SJCRH30 (cell line): ENCODE measurements around the gene ACBD4. TPM values are rescaled to one million over a fixed set of nuclear protein-coding genes. Genes with fewer than 3 reads are reported as not detected.
A peak's percentile ranks its signal among the peaks of the same experiment; 100 is the strongest.

Experiments used
- DNase-seq, 2 experiments: peaks; one replicate each; pipeline ENCODE4 v3.0.0-alpha.2; 2015 to 2020
- H3K27ac ChIP-seq: fragments of 250-450 bp; sonication (Bioruptor Pico); 2 replicates; pipeline ENCODE4 v1.5.1; 2020; ENCODE audit warnings: mild to moderate bottlenecking, moderate library complexity
- H3K27me3 ChIP-seq: fragments of 250-450 bp; sonication (Bioruptor Pico); 2 replicates; pipeline ENCODE4 v1.5.1; 2020; ENCODE audit warnings: mild to moderate bottlenecking, moderate library complexity
- H3K36me3 ChIP-seq: fragments of 250-450 bp; sonication (Bioruptor Pico); 2 replicates; pipeline ENCODE4 v1.5.1; 2020; ENCODE audit warnings: mild to moderate bottlenecking, moderate library complexity
- H3K4me1 ChIP-seq: fragments of 250-450 bp; sonication (Bioruptor Pico); 2 replicates; pipeline ENCODE4 v1.5.1; 2020; ENCODE audit warnings: mild to moderate bottlenecking, moderate library complexity
- H3K4me3 ChIP-seq: fragments of 250-450 bp; sonication (Bioruptor Pico); 2 replicates; pipeline ENCODE4 v1.5.1; 2020; ENCODE audit warnings: mild to moderate bottlenecking, moderate library complexity
- H3K9me3 ChIP-seq: fragments of 250-450 bp; sonication (Bioruptor Pico); replicated peaks from 2 replicates; pipeline ENCODE4 v1.5.1; 2020; ENCODE audit warnings: mild to moderate bottlenecking, moderate library complexity
- total RNA-seq: library from RNA; depleted of rRNA; stranded (reverse); fragments of >200 nt; shearing (Covaris generic); gene quantifications from 2 replicates; pipeline ENCODE4 v1.2.3, GENCODE V29; 2014

Gene ACBD4
- total RNA-seq, 1 experiment from 2014 or later: 0.61 TPM

- Histone ChIP-seq H3K27me3 (no peaks in the 10 kb centered on the region), H3K9me3 (no peaks in the 10 kb centered on the region), H3K4me1 (no peaks in the 10 kb centered on the region; the same call in 1 of the 2 replicates), H3K36me3 (no peaks in the 10 kb centered on the region), H3K4me3 (peak overlapping the region; percentile 90), H3K27ac (no peak overlapping the region)
- no peak for DNase-seq
These were observed 26.7 kb downstream of the ACBD4 start for GRCh38 chr17:45162025-45162687.

- H3K27me3 ChIP-seq: no peaks in the 10 kb centered on the region
- no peaks in the 10 kb centered on the region; the same call in 1 of the 2 replicates for H3K4me1 ChIP-seq
- no peak for DNase-seq
- no peaks in the 10 kb centered on the region for H3K36me3 ChIP-seq
- no peaks in the 10 kb centered on the region for H3K9me3 ChIP-seq
- H3K4me3 ChIP-seq: no peak overlapping the region
- no peak overlapping the region for H3K27ac ChIP-seq
These were observed 29.3 kb downstream of the ACBD4 start for GRCh38 chr17:45164734-45165269.

- DNase-seq: no peak
- Histone ChIP-seq H3K27ac (no peak overlapping the region), H3K36me3 (no peaks in the 10 kb centered on the region), H3K4me1 (peaks cover 26% of the 10 kb centered on the region), H3K27me3 (no peaks in the 10 kb centered on the region), H3K4me3 (no peak overlapping the region), H3K9me3 (no peaks in the 10 kb centered on the region)
These were observed 33.7 kb downstream of the ACBD4 start for GRCh38 chr17:45168991-45169752.

GRCh38 chr17:45170280-45170930 lies 34.9 kb downstream of the ACBD4 start:
- no peaks in the 10 kb centered on the region for H3K27me3 ChIP-seq
- no peaks in the 10 kb centered on the region for H3K36me3 ChIP-seq
- DNase-seq: no peak
- no peaks in the 10 kb centered on the region for H3K9me3 ChIP-seq
- H3K27ac ChIP-seq: peak overlapping the region; percentile 91; the same call in 1 of the 2 replicates
- H3K4me1 ChIP-seq: peaks cover 26% of the 10 kb centered on the region
- no peak overlapping the region for H3K4me3 ChIP-seq

- DNase-seq: no peak
- Histone ChIP-seq H3K27me3 (no peaks in the 10 kb centered on the region), H3K36me3 (no peaks in the 10 kb centered on the region), H3K9me3 (no peaks in the 10 kb centered on the region), H3K4me3 (peak overlapping the region; percentile 52), H3K4me1 (peaks cover 26% of the 10 kb centered on the region), H3K27ac (peak overlapping the region; percentile 91)
These were observed 35.4 kb downstream of the ACBD4 start for GRCh38 chr17:45170931-45171337.

GRCh38 chr17:45171338-45172231 lies 36.1 kb downstream of the ACBD4 start:
- peak overlapping the region; percentile 52 for H3K4me3 ChIP-seq
- peaks cover 32% of the 10 kb centered on the region for H3K4me1 ChIP-seq
- no peaks in the 10 kb centered on the region for H3K27me3 ChIP-seq
- peak overlapping the region; percentile 91 for H3K27ac ChIP-seq
- no peaks in the 10 kb centered on the region for H3K36me3 ChIP-seq
- peak; percentile 97 to 98 for DNase-seq
- no peaks in the 10 kb centered on the region for H3K9me3 ChIP-seq

- H3K27ac ChIP-seq: peak overlapping the region; percentile 91
These were observed 36.7 kb downstream of the ACBD4 start for GRCh38 chr17:45172232-45172540.

GRCh38 chr17:45172541-45173286 lies 37.2 kb downstream of the ACBD4 start:
- Histone ChIP-seq H3K4me3 (peak overlapping the region; percentile 52), H3K27me3 (no peaks in the 10 kb centered on the region), H3K9me3 (no peaks in the 10 kb centered on the region), H3K36me3 (no peaks in the 10 kb centered on the region), H3K27ac (peak overlapping the region; percentile 91), H3K4me1 (peaks cover 32% of the 10 kb centered on the region)
- DNase-seq: peak; percentile 93 to 95

More at GRCh38 chr17:45172232-45172540, 36.7 kb downstream of the ACBD4 start:
- no peak for DNase-seq
- Histone ChIP-seq H3K36me3 (no peaks in the 10 kb centered on the region), H3K4me3 (peak overlapping the region; percentile 52), H3K4me1 (peaks cover 32% of the 10 kb centered on the region), H3K27me3 (no peaks in the 10 kb centered on the region), H3K9me3 (no peaks in the 10 kb centered on the region)

- H3K4me1 ChIP-seq: peaks cover 26% of the 10 kb centered on the region
- H3K9me3 ChIP-seq: no peaks in the 10 kb centered on the region
- no peak for DNase-seq
- no peaks in the 10 kb centered on the region for H3K36me3 ChIP-seq
- no peaks in the 10 kb centered on the region for H3K27me3 ChIP-seq
- H3K27ac ChIP-seq: no peak overlapping the region
- H3K4me3 ChIP-seq: no peak overlapping the region
These were observed 40.2 kb downstream of the ACBD4 start for GRCh38 chr17:45175759-45176115.

- Histone ChIP-seq H3K4me1 (peaks cover 17% of the 10 kb centered on the region), H3K36me3 (no peaks in the 10 kb centered on the region), H3K4me3 (no peak overlapping the region), H3K27ac (no peak overlapping the region), H3K27me3 (no peaks in the 10 kb centered on the region), H3K9me3 (no peaks in the 10 kb centered on the region)
- no peak for DNase-seq
These were observed 42.1 kb downstream of the ACBD4 start for GRCh38 chr17:45177563-45177962.

- H3K9me3 ChIP-seq: no peaks in the 10 kb centered on the region
- no peak overlapping the region for H3K27ac ChIP-seq
- no peak for DNase-seq
- no peak overlapping the region for H3K4me3 ChIP-seq
- H3K4me1 ChIP-seq: peaks cover 4% of the 10 kb centered on the region; the same call in 1 of the 2 replicates
- no peaks in the 10 kb centered on the region for H3K27me3 ChIP-seq
- H3K36me3 ChIP-seq: no peaks in the 10 kb centered on the region
These were observed 48.7 kb downstream of the ACBD4 start for GRCh38 chr17:45184144-45184543.

- DNase-seq: no peak
- H3K9me3 ChIP-seq: no peaks in the 10 kb centered on the region
- no peaks in the 10 kb centered on the region for H3K27me3 ChIP-seq
These were observed 51.4 kb downstream of the ACBD4 start for GRCh38 chr17:45186801-45187354.

GRCh38 chr17:45189009-45189408 lies 53.5 kb downstream of the ACBD4 start:
- H3K4me3 ChIP-seq: no peak overlapping the region
- DNase-seq: no peak
- H3K27me3 ChIP-seq: no peaks in the 10 kb centered on the region
- no peaks in the 10 kb centered on the region for H3K36me3 ChIP-seq
- no peaks in the 10 kb centered on the region for H3K9me3 ChIP-seq
- no peak overlapping the region for H3K27ac ChIP-seq
- peaks cover 2% of the 10 kb centered on the region; the same call in 1 of the 2 replicates for H3K4me1 ChIP-seq

More at GRCh38 chr17:45186801-45187354, 51.4 kb downstream of the ACBD4 start:
- Histone ChIP-seq H3K36me3 (no peaks in the 10 kb centered on the region), H3K4me3 (no peak overlapping the region), H3K4me1 (peaks cover 4% of the 10 kb centered on the region; the same call in 1 of the 2 replicates), H3K27ac (no peak overlapping the region)
